Left lobe of liver (tissue), 2 donors: ENCODE measurements around the gene ANKRD44. TPM values are rescaled to one million over a fixed set of nuclear protein-coding genes. Genes with fewer than 3 reads are reported as not detected.
A peak's percentile ranks its signal among the peaks of the same experiment; 100 is the strongest.
"Not testable (repeated sequence)": the region's sequence is repeated elsewhere in the genome, so short reads cannot be mapped to it uniquely, and the experiment has no call there.

ENCODE experiments used
- ATAC-seq: fragments of 200-7000 bp; cut with Tn5 transposase; one replicate; pipeline ENCODE4 v1.9.1; 2020; ENCODE audit warnings: mild to moderate bottlenecking, moderate library complexity
- DNase-seq: peaks from one replicate; pipeline ENCODE4 v3.0.0-alpha.2; 2020; ENCODE audit warnings: low spot score
- total RNA-seq: library from RNA; stranded (reverse); gene quantifications from one replicate; pipeline ENCODE4 v1.2.1, GENCODE V29; 2021
- donor health status: DM: no; HTN: no; CAD: no; lungs with moderate emphysema.
- donor health status: DM: no; HTN: yes; CAD: no.

The ANKRD44 gene
- total RNA-seq, 1 donor from 2014 or later, result 7.9 TPM

GRCh38 chr2:197241153-197241552 lies 69.4 kb downstream of the ANKRD44 start:
- DNase-seq (no peak), ATAC-seq (no peak)

- ATAC-seq, result no peak
- no peak for DNase-seq
Observed at GRCh38 chr2:197240421-197241041, 70.0 kb downstream of the ANKRD44 start.

- ATAC-seq, DNase-seq: not testable (repeated sequence)
Observed at GRCh38 chr2:197240018-197240417, 70.6 kb downstream of the ANKRD44 start.

- DNase-seq, result no peak
Observed at GRCh38 chr2:197239434-197239833, 71.1 kb downstream of the ANKRD44 start.

GRCh38 chr2:197238043-197238365 lies 72.6 kb downstream of the ANKRD44 start:
- DNase-seq (no peak), ATAC-seq (no peak)

More at GRCh38 chr2:197239434-197239833, 71.1 kb downstream of the ANKRD44 start:
- peak; percentile 78 for ATAC-seq

- ATAC-seq (no peak), DNase-seq (no peak)
Observed at GRCh38 chr2:197237291-197238042, 73.1 kb downstream of the ANKRD44 start.

GRCh38 chr2:197236816-197237215 lies 73.8 kb downstream of the ANKRD44 start:
- no peak for DNase-seq
- ATAC-seq, result no peak

GRCh38 chr2:197236159-197236558 lies 74.4 kb downstream of the ANKRD44 start:
- no peak for ATAC-seq

GRCh38 chr2:197235711-197236110 lies 74.9 kb downstream of the ANKRD44 start:
- DNase-seq, result no peak
- no peak for ATAC-seq

More at GRCh38 chr2:197236159-197236558, 74.4 kb downstream of the ANKRD44 start:
- no peak for DNase-seq

GRCh38 chr2:197234671-197235191 lies 75.8 kb downstream of the ANKRD44 start:
- ATAC-seq, result no peak
- DNase-seq, result no peak

- DNase-seq, result no peak
- ATAC-seq, result no peak
Observed at GRCh38 chr2:197233473-197233872, 77.1 kb downstream of the ANKRD44 start.

- DNase-seq, result no peak
- ATAC-seq, result no peak
Observed at GRCh38 chr2:197232010-197232409, 78.6 kb downstream of the ANKRD44 start.

GRCh38 chr2:197229509-197230443 lies 80.8 kb downstream of the ANKRD44 start:
- no peak for DNase-seq
- ATAC-seq, result no peak

- DNase-seq (no peak), ATAC-seq (no peak)
Observed at GRCh38 chr2:197223451-197223850, 87.1 kb downstream of the ANKRD44 start.

- DNase-seq, result no peak
- ATAC-seq, result no peak
Observed at GRCh38 chr2:197219636-197220035, 90.9 kb downstream of the ANKRD44 start.

GRCh38 chr2:197217541-197217940 lies 93.0 kb downstream of the ANKRD44 start:
- no peak for DNase-seq
- ATAC-seq, result no peak

- DNase-seq, result no peak
Observed at GRCh38 chr2:197216361-197216979, 94.1 kb downstream of the ANKRD44 start.

GRCh38 chr2:197215748-197216360 lies 94.7 kb downstream of the ANKRD44 start:
- DNase-seq, result no peak
- peak; percentile 39 for ATAC-seq

More at GRCh38 chr2:197216361-197216979, 94.1 kb downstream of the ANKRD44 start:
- peak; percentile 94 for ATAC-seq

GRCh38 chr2:197212344-197213262 lies 98.0 kb downstream of the ANKRD44 start:
- DNase-seq, result no peak
- ATAC-seq, result no peak
